Fibroblast of pulmonary artery (primary cell): ENCODE results near the gene IQSEC1.
"Not testable (repeated sequence)": the region's sequence is repeated elsewhere in the genome, so short reads cannot be mapped to it uniquely, and the experiment has no call there.

ENCODE experiments used
- DNase-seq: peaks from one replicate; pipeline ENCODE4 v3.0.0-alpha.2; 2010; ENCODE audit warnings: low read depth
- H3K4me3 ChIP-seq: replicated peaks from 2 replicates; pipeline ENCODE4 v1.5.1; 2011; ENCODE audit warnings: low read depth, mild to moderate bottlenecking, control low read depth, low read length, moderate library complexity
- TF ChIP-seq, protein P1 (sequence below): IDR thresholded peaks from 2 replicates; pipeline ENCODE4 v1.5.1; 2011; ENCODE audit warnings: mild to moderate bottlenecking, control low read depth, low read length, inconsistent platforms; ENCODE audit errors: missing control alignments

The IQSEC1 gene

DNA sequence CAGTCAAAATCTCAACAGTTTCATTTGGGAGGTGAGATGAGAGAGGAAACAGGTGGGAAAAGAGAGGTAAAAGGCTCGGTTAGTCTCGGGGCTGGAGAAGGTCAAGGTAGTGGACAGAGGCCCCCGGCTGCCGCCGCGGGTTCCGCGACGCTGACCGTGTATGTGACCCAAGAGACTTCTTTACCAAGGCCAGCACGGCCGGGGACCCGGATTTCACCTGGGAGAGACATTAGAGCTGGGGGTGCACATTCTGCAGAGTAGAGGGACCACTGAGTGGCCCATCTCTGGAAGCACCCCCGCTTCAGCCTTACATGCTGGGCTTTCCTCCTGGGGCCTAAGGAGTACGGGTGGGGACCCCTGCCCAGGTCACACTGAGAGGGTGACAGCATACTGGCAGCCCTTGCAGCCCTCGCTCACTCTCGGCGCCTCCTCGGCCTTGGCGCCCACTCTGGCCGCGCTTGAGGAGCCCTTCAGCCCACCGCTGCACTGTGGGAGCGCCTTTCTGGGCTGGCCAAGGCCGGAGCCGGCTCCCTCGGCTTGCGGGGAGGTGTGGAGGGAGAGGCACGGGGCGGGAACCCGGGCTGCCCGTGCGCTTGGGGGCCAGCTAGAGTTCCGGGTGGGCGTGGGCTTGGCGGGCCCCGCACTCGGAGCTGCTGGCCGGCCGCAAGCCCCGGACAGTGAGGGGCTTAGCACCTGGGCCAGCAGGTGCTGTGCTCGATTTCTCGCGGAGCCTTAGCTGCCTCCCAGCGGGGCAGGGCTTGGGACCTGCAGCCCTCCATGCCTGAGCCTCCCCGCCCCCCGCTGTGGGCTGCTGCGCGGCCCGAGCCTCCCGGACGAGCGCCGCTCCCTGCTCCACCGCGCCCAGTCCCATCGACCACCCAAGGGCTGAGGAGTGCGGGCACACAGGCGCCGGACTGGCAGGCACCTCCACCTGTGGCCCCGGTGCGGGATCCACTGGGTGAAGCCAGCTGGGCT, 190.6 kb downstream of the IQSEC1 start:
- DNase-seq: no peak
- no peak overlapping the region for H3K4me3 ChIP-seq
- TF ChIP-seq, protein P1, sequence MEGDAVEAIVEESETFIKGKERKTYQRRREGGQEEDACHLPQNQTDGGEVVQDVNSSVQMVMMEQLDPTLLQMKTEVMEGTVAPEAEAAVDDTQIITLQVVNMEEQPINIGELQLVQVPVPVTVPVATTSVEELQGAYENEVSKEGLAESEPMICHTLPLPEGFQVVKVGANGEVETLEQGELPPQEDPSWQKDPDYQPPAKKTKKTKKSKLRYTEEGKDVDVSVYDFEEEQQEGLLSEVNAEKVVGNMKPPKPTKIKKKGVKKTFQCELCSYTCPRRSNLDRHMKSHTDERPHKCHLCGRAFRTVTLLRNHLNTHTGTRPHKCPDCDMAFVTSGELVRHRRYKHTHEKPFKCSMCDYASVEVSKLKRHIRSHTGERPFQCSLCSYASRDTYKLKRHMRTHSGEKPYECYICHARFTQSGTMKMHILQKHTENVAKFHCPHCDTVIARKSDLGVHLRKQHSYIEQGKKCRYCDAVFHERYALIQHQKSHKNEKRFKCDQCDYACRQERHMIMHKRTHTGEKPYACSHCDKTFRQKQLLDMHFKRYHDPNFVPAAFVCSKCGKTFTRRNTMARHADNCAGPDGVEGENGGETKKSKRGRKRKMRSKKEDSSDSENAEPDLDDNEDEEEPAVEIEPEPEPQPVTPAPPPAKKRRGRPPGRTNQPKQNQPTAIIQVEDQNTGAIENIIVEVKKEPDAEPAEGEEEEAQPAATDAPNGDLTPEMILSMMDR: no peak

DNA sequence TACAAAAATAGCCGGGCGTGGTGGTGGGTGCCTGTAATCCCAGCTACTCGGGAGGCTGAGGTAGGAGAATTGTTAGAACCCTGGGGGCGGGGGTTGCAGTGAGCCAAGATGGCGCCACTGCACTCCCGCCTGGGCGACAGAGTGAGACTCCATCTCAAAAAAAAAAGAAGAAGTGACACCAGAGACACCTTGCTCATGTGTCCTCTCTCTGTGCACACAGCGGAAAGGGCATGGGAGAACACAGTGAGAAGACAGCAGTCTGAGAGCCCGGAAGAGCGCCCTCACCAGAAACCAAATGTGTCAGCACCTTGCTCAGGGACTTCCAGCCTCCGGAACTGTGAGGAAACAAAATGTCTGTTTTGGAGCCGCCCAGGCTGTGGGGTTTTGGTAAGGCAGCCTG, 191.4 kb downstream of the IQSEC1 start:
- not testable (repeated sequence) for H3K4me3 ChIP-seq, DNase-seq

DNA sequence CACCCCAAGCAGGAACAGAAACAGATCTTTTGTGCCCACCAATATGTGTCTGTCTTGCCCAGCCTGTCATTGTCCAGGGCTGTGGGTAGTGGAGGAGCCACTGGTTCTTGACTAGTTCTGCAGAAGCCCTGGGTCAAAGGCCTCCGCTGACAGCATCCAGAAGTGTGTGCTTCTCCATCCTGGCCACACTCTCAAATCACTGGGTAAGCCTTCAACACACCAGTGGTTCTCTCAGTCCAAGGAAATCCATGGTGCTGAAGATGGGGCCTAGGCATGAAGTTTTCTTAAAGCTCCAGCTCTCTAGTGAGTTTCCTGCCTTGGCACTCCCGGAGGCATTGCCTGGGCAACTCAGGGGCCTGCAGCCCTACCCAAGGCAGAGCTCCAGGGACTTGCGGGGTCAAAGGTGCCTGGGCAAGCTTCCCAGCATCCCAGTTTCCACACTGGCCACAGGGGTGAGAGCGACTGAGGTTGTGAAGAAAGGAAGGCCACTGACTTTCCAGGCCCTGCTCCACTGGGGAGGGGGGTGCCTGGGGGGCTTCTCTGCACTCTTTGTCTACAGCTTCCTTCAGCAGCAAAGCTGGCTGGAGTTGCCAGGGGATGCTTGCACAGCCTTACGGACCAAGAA, 193.9 kb downstream of the IQSEC1 start:
- TF ChIP-seq, protein P1: no peak
- DNase-seq: no peak

DNA sequence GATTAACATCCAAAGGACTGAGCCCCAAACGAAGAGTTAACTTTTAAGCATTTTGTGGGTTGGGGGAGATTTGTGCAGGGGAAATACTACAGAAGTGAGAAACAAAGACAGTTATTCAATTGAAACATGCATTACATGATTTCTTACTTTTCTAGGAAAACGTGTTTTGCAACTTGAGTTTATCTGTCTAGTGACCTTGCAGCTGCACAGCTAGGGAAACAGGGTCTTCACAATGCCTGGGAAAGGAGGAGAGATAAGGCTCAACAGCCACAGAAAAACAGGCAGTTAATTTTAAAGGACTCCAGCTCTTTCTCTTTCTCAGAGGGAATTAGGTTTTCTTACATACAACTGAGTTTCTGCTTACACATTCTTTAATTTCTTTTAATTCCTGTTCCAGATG, 194.5 kb downstream of the IQSEC1 start:
- not testable (repeated sequence) for DNase-seq, H3K4me3 ChIP-seq

More for the DNA sequence above, 193.9 kb downstream of the IQSEC1 start:
- H3K4me3 ChIP-seq: no peak overlapping the region

DNA sequence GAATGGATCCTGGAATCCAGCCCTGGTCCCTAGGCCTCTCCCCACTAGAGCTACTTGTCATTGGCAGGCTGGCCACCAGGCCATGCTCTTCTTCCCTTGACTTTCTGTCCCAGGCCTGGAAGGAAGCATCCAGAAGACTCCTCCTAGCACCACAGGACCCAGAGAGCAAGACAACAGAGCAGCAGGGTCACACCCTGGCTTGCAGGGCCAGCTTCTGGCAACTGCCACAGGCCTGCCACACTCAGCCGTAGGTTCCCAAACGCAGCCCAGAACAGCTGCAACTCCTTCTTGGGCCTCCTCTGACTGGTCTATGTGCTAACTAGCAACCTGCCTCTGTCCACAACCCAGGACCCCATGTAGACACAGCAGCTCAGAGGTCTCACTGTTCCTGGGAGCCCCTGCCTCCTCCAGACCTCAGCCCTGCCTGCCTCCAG, 195.1 kb downstream of the IQSEC1 start:
- TF ChIP-seq, protein P1: no peak
- no peak for DNase-seq
- no peak overlapping the region for H3K4me3 ChIP-seq

DNA sequence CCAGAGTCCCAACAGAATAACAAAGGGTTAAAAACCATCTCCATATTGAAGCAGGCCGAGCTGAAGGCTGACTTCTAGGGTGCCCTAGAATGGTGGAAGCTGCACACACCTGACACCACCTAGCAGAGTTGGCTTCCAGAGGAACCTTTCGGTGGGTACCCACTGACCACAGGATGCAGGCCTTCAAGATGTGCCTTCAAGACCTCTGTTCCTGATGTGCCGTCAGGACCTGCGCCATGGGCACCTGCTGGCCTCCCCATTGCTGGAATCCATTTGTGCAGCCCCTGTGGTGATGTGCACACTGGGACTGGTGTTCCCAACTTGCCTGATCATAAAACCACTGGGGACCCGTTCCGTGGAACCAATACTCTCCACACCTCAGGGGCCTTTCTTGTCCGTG, 196.2 kb downstream of the IQSEC1 start:
- TF ChIP-seq, protein P1: no peak
- no peak overlapping the region for H3K4me3 ChIP-seq
- no peak for DNase-seq

DNA sequence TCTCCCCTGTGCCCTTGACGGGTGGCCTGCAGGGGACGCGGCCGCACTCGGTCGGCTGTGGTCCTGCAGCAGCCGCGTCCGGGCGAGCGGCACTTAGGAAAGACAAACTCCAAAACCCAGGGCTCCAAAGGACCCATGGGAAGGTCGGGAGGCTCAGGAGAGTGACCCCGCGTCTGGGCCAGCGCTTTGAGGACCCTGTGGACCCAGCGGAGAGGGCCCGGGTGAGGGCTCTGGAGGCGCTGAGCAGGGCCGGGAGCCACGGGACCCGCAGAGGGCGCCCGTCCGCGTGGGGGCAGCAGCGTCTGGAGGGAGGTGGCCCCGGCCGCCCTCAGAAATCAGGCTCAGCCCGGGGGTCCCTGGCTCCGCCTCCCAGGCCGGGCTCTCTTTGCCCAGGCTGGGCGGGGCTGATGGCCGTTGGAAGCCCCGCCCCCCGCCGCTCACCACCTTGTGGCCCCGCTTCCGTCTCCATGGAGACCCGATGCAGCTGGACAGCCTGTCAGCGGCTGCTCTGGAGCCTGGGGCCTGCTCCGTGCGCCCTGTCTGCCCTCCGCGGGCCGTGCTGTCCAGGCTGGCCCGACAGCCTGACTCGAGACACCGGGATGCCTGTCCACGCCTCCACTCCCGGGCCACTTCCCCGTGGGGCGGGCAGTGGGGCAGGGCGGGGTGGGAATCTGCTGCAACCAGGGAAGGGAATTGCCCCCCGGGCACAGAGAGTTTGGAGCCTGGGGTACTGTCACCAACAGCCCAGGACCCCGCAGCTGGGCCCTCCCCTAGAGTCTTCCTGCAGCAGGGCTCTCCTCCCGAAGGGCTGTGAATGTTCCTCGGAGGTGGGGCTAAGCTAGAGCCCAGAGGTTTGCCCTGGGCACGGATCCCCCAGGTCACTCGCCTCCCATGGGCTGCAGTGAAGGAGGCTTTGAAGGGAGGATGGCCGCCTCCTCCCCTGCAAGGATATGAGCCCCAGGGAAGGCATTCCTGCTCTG, 197.1 kb downstream of the IQSEC1 start:
- no peak for DNase-seq
- TF ChIP-seq, protein P1: no peak
- H3K4me3 ChIP-seq: no peak overlapping the region
